Stomach (tissue), 4 donors: ENCODE measurements around the gene DIPK2B.

Source experiments
- POLR2A ChIP-seq, 4 donors: fragments of 450-650 bp; IDR thresholded peaks; one replicate each; pipeline ENCODE4 v1.6.1; 2016; ENCODE audit warnings: antibody characterized with exemption in 4 of 4, control low read depth in 2 of 4, mild to moderate bottlenecking in 1 of 4, moderate library complexity in 1 of 4
- TF ChIP-seq, protein P1 (sequence below), 7 experiments: fragments of 450-650 bp in 4 of 7; fragments of 200-600 bp in 3 of 7; sonication (generic) in 3 of 7; IDR thresholded peaks; one replicate each; pipeline ENCODE4 v1.5.1; 2016 to 2019; ENCODE audit warnings: antibody characterized with exemption in 7 of 7, control low read depth in 2 of 7, mild to moderate bottlenecking in 1 of 7

DNA sequence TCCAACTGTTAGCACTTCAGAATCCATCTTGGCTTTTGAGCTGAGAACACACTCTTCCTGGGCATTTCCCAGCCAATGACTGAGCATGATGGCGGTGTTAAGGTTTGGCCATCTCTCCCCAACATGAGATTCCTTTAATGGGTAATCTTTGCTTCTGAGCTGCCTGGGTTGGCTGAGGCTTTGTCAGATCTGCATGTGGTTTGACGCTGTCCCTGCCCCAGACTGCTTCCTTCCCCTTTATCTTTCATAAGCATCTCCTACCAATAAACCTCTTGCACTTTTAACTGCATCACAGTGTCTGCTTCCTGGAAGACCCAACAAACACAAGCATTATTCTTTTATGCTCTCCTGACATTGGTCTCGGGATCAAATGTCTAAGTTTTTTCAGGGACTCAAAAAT, 31.5 kb upstream of the DIPK2B start:
- TF ChIP-seq, protein P1, sequence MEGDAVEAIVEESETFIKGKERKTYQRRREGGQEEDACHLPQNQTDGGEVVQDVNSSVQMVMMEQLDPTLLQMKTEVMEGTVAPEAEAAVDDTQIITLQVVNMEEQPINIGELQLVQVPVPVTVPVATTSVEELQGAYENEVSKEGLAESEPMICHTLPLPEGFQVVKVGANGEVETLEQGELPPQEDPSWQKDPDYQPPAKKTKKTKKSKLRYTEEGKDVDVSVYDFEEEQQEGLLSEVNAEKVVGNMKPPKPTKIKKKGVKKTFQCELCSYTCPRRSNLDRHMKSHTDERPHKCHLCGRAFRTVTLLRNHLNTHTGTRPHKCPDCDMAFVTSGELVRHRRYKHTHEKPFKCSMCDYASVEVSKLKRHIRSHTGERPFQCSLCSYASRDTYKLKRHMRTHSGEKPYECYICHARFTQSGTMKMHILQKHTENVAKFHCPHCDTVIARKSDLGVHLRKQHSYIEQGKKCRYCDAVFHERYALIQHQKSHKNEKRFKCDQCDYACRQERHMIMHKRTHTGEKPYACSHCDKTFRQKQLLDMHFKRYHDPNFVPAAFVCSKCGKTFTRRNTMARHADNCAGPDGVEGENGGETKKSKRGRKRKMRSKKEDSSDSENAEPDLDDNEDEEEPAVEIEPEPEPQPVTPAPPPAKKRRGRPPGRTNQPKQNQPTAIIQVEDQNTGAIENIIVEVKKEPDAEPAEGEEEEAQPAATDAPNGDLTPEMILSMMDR (IDR thresholded peaks at IDR 0.05) = no peak
- no peak for TF ChIP-seq POLR2A (IDR thresholded peaks at IDR 0.05)
